CD4-positive, alpha-beta T cell treated with Interleukin-15 for 1 hour (primary cell): ENCODE results near the gene GIGYF2.

Source experiments
- DNase-seq: peaks from one replicate; pipeline ENCODE4 v3.0.0-alpha.2; 2020

Gene GIGYF2

DNA sequence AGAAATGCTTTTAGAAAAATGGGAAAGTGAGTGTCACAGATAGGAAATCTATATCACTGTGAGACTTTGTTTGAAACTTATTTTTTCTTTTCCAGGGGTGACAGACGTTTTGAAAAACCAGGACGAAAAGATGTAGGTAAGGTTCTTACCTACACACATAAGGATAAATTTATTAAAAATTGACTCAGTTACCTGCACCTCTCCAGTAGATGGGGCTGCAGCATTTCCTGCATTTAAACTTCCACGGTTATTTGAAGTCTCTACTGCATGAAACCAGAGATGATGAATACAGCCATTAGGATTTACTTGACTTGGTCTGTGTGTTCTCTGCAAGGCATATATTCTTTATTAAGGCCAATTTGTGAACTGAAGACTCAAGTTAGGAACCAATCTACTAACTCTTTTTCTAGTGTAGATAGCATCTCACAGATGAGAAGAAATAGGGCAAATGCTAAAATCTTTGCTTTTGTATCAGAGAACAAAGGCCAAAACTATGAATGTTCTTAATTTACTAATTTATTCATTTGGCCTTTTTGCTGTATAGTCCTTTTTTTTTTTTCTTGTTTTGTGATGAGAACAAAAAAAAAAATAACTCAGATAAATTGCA is 64.3 kb downstream of the GIGYF2 start:
- DNase-seq: peak; percentile 23

DNA sequence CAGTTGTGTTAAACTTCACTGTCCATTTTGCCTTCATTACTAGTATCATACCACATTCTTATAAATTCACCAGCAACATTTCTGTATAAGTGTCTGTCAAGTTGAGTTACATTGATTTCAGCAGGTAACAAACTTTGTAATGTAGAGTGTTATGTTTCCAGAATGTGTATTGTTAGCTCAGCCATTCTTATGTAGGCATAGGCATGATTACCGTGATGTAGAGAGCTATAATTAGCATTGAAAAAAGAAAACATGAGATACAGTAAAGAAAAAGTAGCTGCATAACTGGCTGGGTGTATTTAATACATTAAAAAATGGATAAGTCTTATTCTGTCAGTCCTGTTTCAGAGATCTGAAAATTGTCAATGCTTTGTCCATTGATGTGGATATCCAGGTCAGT is 70.7 kb downstream of the GIGYF2 start:
- DNase-seq: no peak

- no peak for DNase-seq
These were observed 73.1 kb downstream of the GIGYF2 start for GRCh38 chr2:232770207-232770606.

GRCh38 chr2:232771870-232772269 is 74.7 kb downstream of the GIGYF2 start:
- no peak for DNase-seq

DNA sequence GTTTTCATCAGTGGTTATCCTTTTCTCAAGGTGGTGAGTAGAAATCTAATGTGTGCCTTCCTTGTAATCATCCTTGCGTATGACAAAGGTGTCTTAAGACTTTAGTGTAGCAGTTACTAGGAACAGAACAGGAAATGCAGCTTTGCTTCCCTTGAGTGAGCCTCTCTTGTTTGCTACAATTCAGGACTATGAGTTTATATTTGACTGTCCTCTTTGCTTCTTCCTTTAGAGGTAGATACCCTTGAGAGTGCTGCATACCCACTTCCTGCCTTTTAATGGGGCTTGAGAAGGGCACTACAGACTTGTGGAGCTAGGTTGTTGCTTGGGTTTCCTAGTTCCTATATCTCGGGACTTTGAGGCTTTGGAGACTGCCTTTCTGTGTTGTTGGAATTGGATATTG is 75.4 kb downstream of the GIGYF2 start:
- no peak for DNase-seq

DNA sequence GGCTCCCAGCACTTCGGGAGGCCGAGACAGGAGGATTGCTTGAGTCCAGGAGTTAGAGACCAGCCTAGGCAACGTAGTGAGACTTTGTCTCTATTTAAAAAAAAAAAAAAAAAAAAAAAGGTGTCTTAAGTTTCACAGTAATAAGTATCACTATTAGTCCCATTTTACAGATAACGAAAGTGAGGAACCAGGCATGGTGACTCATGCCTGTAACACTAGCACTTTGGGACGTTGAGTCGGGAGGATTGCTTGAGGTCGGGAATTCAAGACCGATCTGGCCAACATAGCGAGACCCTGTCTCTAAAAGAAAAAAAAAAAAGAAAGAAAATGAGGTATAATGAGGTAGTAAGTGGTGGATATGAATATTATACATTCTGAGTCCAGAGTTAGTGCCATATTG is 76.7 kb downstream of the GIGYF2 start:
- DNase-seq: no peak

DNA sequence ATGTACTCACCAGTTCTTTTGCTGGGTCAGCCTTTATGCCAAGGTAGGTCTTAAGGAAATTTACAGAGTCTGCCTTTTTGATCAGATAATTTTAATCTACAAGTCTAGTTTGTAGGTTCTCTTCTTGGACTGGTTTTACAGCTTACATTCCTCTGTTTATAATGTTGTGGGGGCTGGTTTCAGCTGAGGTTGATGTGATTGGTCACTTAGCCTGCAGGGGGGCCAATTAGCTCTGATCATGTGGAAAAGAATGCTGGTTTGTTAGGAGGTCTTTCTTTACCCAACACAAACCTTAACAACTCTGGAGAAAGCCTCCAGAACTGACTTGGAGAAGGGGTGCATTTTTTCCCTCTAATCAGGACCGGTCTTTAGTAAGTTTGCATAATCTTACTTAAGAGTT is 79.3 kb downstream of the GIGYF2 start, which contains the start of gene KCNJ13:
KCNJ13 (minus strand) TSS at position 131 of the 400 bp plus-strand sequence. CDS start 5,203 bp downstream, outside the sequence.
- DNase-seq: no peak

- no peak for DNase-seq
These were observed 80.1 kb downstream of the GIGYF2 start for GRCh38 chr2:232777276-232777675.

DNA sequence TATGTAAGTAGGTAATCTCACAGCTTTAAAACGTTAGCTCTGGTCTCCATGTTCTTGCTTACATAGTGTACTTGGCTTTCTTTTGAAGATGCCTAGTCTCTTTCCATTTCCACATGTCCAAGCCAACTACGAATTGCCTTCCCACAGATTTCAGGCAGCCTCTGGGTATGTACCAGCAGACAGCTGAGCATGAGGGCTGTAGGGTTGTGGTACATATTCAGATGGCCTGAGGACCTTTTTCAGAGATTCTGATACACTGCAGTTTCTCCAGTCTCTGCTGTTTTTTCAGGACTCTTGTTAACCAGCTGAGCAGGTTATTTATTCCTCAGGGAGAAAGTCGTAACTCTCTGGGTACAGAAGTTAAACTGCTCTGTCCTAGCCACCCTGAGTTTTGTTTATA is 82.3 kb downstream of the GIGYF2 start:
- no peak for DNase-seq

GRCh38 chr2:232779934-232780333 is 82.8 kb downstream of the GIGYF2 start:
- no peak for DNase-seq

- no peak for DNase-seq
These were observed 84.6 kb downstream of the GIGYF2 start for GRCh38 chr2:232781765-232782164.

GRCh38 chr2:232783278-232783677 is 86.1 kb downstream of the GIGYF2 start:
- DNase-seq: no peak

- DNase-seq: no peak
These were observed 90.7 kb downstream of the GIGYF2 start for GRCh38 chr2:232787806-232788205.

GRCh38 chr2:232789082-232789481 is 92.0 kb downstream of the GIGYF2 start:
- no peak for DNase-seq

- no peak for DNase-seq
These were observed 94.4 kb downstream of the GIGYF2 start for GRCh38 chr2:232791518-232791917.

DNA sequence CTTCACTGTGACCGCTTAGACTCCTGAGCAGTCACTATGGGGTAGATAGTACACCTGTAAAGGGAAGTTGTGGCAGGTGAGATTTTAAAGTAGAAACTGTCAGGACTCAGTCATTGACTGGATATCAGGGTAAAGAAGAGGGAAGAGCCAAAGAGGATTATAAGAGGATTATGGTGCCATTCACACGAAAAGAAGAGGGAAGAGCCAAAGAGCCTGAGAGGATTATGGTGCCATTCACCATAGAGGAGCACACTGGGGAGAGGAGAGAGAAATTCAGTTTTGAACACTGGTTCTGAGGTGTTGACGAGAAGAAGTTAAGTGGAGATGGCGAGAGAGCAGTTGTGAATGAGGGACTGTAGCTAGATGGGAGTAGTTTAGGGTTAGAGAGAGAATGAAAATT is 96.1 kb downstream of the GIGYF2 start:
- no peak for DNase-seq

GRCh38 chr2:232794981-232795380 is 97.8 kb downstream of the GIGYF2 start:
- DNase-seq: no peak

DNA sequence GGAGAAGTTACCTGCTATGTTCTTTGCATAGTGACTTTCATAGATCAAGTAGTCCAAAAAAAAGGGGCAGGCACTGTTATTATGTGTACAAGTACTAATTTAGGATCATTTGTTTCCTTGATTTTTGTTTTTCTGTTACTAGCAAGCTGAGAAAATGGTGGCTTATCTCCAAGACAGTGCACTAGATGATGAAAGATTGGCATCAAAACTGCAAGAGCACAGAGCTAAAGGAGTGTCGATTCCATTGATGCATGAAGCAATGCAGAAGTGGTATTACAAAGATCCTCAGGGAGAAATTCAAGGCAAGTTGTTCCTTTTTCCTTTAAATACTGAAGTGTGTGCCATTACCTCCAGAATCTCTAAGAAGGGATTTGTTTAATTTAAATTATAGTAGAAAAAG is 98.8 kb downstream of the GIGYF2 start:
- DNase-seq: no peak

- no peak for DNase-seq
These were observed 101.1 kb downstream of the GIGYF2 start for GRCh38 chr2:232798187-232798586.

DNA sequence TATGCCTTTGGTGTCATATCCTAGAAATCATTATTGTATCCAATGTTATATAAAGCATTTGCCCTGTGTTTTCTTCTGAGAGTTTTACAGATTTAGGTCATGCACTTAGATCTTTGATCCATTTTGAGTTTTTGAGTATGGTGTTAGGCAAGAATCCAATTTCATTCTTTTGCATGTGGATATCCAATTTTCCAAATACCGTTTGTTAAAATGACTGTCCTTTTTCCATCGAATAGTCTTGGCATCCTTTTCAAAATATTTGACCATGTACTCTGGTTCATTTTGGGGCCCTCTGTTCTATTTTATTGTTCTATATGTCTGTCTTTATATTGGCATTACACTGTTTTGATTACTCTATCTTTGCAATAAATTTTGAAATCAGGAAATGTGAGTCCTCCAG is 103.0 kb downstream of the GIGYF2 start:
- no peak for DNase-seq

DNA sequence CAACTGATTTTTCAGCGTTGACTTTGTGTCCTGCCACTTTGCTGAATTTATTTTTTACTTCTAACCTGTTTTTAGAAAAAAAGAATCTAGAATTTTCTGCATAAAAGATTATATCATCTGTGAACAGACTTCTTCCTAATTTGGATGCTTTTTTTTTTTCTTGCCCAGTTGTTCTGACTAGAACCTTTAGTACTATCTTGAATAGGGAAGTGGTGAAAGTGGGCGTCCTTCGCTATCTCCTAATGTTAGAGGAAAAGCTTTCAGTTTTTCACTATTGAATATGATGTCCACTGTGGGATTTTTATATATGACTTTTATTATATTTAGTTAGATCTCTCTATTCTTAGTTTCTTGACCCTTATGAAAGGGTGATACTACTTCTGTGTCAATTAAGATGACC is 105.0 kb downstream of the GIGYF2 start:
- no peak for DNase-seq

DNA sequence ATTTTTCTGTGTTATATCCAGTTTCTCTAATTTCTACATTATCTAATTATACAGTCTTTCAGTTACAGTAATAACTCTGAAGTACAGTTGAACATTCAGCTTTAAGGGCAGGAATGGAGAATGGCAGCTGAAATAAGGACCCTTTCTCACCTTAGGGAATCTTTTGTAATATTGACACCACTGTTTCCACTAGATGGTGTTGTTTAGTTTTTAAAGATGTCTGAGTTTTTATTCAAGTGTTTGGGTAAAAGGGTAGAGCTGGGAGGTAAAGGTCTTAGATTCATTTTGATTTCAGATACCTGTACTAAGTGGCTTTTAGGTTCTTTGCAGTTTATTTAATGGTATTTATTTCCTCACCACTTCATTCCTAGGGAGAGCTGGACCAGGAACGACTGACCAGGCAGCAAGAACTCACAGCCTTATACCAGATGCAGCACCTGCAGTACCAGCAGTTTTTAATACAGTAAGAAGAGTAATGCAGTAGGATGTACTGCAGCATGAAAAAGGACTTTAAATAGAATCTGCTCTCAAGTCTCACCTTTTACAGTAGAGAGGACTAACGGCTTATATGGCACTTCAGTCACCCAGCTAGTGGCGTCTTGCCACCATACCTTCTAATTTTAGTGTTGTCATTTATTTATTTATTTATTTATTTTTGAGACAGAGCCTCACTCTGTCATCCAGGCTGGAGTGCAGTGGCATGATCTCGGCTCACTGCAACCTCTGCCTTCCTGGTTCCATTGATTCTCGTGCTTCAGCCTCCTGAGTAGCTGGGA is 112.4 kb downstream of the GIGYF2 start:
- DNase-seq: no peak

- DNase-seq: no peak
These were observed 113.3 kb downstream of the GIGYF2 start for GRCh38 chr2:232810444-232810843.

DNA sequence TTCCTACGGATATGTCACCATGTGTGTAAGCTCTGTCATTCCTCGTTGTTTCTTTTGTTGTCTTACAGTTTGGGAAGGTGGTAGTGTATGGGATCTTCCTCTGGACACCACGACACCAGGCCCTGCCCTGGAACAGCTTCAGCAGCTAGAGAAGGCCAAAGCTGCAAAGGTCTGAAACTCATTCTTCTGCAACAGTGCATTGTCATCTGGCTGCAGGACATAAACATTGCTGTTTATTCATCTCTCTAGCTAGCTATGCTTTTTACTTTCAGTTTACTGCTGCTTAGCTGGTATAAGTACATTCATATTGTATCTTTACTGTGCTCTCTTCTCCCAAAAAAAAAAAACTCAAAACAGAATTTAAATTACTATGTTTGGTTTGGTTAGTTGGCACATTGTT is 118.4 kb downstream of the GIGYF2 start:
- no peak for DNase-seq

GRCh38 chr2:232816657-232817056 is 119.5 kb downstream of the GIGYF2 start:
- DNase-seq: no peak
